Ovary (tissue), 3 donors: ENCODE data around the gene GRHPR.

ENCODE experiments used
- EP300 ChIP-seq: sonication (generic); formaldehyde crosslinking; IDR thresholded peaks from one replicate; pipeline ENCODE4 v1.6.1; 2017; ENCODE audit warnings: antibody characterized with exemption
- POLR2A ChIP-seq: fragments of 450-650 bp; IDR thresholded peaks from one replicate; pipeline ENCODE4 v1.6.1; 2017; ENCODE audit warnings: antibody characterized with exemption, mild to moderate bottlenecking, moderate library complexity
- TF ChIP-seq, protein P1 (sequence below), 3 donors: fragments of 450-650 bp in 2 of 3; fragments of 200-600 bp in 1 of 3; IDR thresholded peaks; one replicate each; pipeline versions ENCODE4 v1.5.1 to v1.8.0; 2016 to 2022; ENCODE audit warnings: antibody characterized with exemption in 3 of 3, mild to moderate bottlenecking in 1 of 3
- donor health status: DM: no; HTN: no; CAD: no.

DNA sequence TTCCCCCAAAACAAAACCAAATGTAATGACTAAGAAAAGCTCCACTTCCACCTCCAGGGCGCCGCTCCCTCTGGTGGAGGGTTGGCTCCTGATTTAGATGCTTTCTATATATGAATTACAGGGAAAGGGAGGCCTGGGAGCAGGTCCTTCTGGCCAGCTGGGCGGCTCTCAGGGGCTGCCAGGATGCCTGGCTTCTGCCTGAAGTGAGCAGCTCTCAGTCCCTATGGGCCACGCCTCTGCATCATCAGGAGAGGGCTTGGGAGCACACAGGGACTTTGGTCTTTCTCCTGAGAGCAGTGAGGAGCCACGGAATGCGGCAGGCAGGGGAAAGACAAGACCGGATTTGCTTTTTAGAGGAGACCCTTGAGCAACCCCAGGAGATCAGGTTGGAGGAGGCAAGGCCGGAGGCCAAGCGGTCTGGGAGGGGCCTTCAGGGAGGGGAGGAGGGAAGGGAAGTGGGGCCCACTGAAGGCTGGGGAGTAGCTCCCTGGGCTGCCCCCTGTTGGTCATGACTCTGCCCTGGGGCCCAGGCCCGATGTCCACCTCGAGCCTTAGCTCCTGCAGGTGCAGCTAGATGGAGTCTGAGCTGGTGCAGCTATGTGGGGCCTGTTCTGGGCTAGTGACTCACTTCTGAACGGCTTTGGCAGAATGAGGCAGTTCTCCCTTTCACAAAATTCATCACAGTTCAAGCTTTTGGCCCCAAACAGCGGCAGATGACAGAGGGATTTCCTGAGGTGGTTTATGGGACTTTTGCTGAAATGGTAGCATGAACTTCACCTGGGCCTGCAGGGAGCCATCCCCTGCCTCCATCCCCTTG is 11.3 kb upstream of the GRHPR start:
- TF ChIP-seq, protein P1, sequence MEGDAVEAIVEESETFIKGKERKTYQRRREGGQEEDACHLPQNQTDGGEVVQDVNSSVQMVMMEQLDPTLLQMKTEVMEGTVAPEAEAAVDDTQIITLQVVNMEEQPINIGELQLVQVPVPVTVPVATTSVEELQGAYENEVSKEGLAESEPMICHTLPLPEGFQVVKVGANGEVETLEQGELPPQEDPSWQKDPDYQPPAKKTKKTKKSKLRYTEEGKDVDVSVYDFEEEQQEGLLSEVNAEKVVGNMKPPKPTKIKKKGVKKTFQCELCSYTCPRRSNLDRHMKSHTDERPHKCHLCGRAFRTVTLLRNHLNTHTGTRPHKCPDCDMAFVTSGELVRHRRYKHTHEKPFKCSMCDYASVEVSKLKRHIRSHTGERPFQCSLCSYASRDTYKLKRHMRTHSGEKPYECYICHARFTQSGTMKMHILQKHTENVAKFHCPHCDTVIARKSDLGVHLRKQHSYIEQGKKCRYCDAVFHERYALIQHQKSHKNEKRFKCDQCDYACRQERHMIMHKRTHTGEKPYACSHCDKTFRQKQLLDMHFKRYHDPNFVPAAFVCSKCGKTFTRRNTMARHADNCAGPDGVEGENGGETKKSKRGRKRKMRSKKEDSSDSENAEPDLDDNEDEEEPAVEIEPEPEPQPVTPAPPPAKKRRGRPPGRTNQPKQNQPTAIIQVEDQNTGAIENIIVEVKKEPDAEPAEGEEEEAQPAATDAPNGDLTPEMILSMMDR (IDR thresholded peaks at IDR 0.05), result no peak
- TF ChIP-seq POLR2A (no peak), EP300 (no peak)
